ENCODE measurements around the gene EYA4.

EYA4 gene

GRCh38 chr6:133348846-133349245, 107.7 kb downstream of the EYA4 start:
- no peaks in the 10 kb centered on the region for H3K4me1 ChIP-seq (ENCODE audit: insufficient read depth, low read length, poor library complexity, severe bottlenecking)
- TF ChIP-seq EZH2phosphoT487 (IDR thresholded peaks at IDR 0.05; ENCODE audit: borderline replicate concordance), result no peak
- no peak for TF ChIP-seq CTCF (conservative IDR thresholded peaks at IDR 0.05; ENCODE audit: low read length)
- H3K4me2 ChIP-seq (ENCODE audit: low read depth, low read length, poor library complexity, severe bottlenecking), result no peak overlapping the region
- no peaks in the 10 kb centered on the region for H3K27me3 ChIP-seq (ENCODE audit: insufficient read depth, low read length, poor library complexity, severe bottlenecking)
- no peaks in the 10 kb centered on the region for H3K9me2 ChIP-seq (replicated peaks; ENCODE audit: low read depth, low read length)
- no peaks in the 10 kb centered on the region for H3K79me2 ChIP-seq (ENCODE audit: insufficient read depth, low read length)
- no peak overlapping the region for H3K4me3 ChIP-seq (ENCODE audit: low read length, poor library complexity, severe bottlenecking)
- no peaks in the 10 kb centered on the region for H3K36me3 ChIP-seq (ENCODE audit: insufficient read depth, low read length)
- no peak overlapping the region for H3K9ac ChIP-seq (ENCODE audit: low read depth, low read length, poor library complexity, severe bottlenecking)
- no peaks in the 10 kb centered on the region for H3K9me3 ChIP-seq (ENCODE audit: insufficient read depth, low read depth, low read length)
- no peak overlapping the region for H2AFZ ChIP-seq (ENCODE audit: low read length)
- no peaks in the 10 kb centered on the region for H3F3A ChIP-seq (ENCODE audit: low read depth)
- no peaks in the 10 kb centered on the region for H4K20me1 ChIP-seq (ENCODE audit: insufficient read depth, low read length, poor library complexity, severe bottlenecking)

- no peaks in the 10 kb centered on the region for H3F3A ChIP-seq (ENCODE audit: low read depth)
- H3K27me3 ChIP-seq (ENCODE audit: insufficient read depth, low read length, poor library complexity, severe bottlenecking), result no peaks in the 10 kb centered on the region
- no peak overlapping the region for H3K4me3 ChIP-seq (ENCODE audit: low read length, poor library complexity, severe bottlenecking)
- H3K4me1 ChIP-seq (ENCODE audit: insufficient read depth, low read length, poor library complexity, severe bottlenecking), result no peaks in the 10 kb centered on the region
- H3K36me3 ChIP-seq (ENCODE audit: insufficient read depth, low read length), result no peaks in the 10 kb centered on the region
- no peak for TF ChIP-seq CTCF (conservative IDR thresholded peaks at IDR 0.05; ENCODE audit: low read length)
- no peak for TF ChIP-seq EZH2phosphoT487 (IDR thresholded peaks at IDR 0.05; ENCODE audit: borderline replicate concordance)
- H2AFZ ChIP-seq (ENCODE audit: low read length), result no peak overlapping the region
- no peaks in the 10 kb centered on the region for H4K20me1 ChIP-seq (ENCODE audit: insufficient read depth, low read length, poor library complexity, severe bottlenecking)
- H3K79me2 ChIP-seq (ENCODE audit: insufficient read depth, low read length), result no peaks in the 10 kb centered on the region
- H3K9me3 ChIP-seq (ENCODE audit: insufficient read depth, low read depth, low read length), result no peaks in the 10 kb centered on the region
- no peak overlapping the region for H3K9ac ChIP-seq (ENCODE audit: low read depth, low read length, poor library complexity, severe bottlenecking)
- H3K9me2 ChIP-seq (replicated peaks; ENCODE audit: low read depth, low read length), result no peaks in the 10 kb centered on the region
- H3K4me2 ChIP-seq (ENCODE audit: low read depth, low read length, poor library complexity, severe bottlenecking), result no peak overlapping the region
Observed at GRCh38 chr6:133350928-133351327, 109.8 kb downstream of the EYA4 start.

GRCh38 chr6:133352046-133352445, 110.9 kb downstream of the EYA4 start:
- Histone ChIP-seq H3K27me3 (ENCODE audit: insufficient read depth, low read length, poor library complexity, severe bottlenecking) (no peaks in the 10 kb centered on the region), H3K4me3 (ENCODE audit: low read length, poor library complexity, severe bottlenecking) (no peak overlapping the region), H3K9me2 (replicated peaks; ENCODE audit: low read depth, low read length) (no peaks in the 10 kb centered on the region), H3K9ac (ENCODE audit: low read depth, low read length, poor library complexity, severe bottlenecking) (no peak overlapping the region), H3K9me3 (ENCODE audit: insufficient read depth, low read depth, low read length) (no peaks in the 10 kb centered on the region), H3K4me2 (ENCODE audit: low read depth, low read length, poor library complexity, severe bottlenecking) (no peak overlapping the region), H3K36me3 (ENCODE audit: insufficient read depth, low read length) (no peaks in the 10 kb centered on the region), H4K20me1 (ENCODE audit: insufficient read depth, low read length, poor library complexity, severe bottlenecking) (no peaks in the 10 kb centered on the region), H3K4me1 (ENCODE audit: insufficient read depth, low read length, poor library complexity, severe bottlenecking) (no peaks in the 10 kb centered on the region), H3K79me2 (ENCODE audit: insufficient read depth, low read length) (no peaks in the 10 kb centered on the region), H3F3A (ENCODE audit: low read depth) (no peaks in the 10 kb centered on the region), H2AFZ (ENCODE audit: low read length) (no peak overlapping the region)
- TF ChIP-seq EZH2phosphoT487 (IDR thresholded peaks at IDR 0.05; ENCODE audit: borderline replicate concordance), result no peak
- TF ChIP-seq CTCF (conservative IDR thresholded peaks at IDR 0.05; ENCODE audit: low read length), result no peak
